GM18951 (cell line): ENCODE data around the gene ZNF787.

Experiments
- POLR2A ChIP-seq: IDR thresholded peaks from 4 replicates; pipeline ENCODE4 v1.6.1; 2011; ENCODE audit warnings: mild to moderate bottlenecking; ENCODE audit not compliant: insufficient read length, insufficient read depth; ENCODE audit errors: extremely low read depth
- in situ Hi-C: fragments of 300-500 bp; cut with MboI; formaldehyde crosslinking; loops from one replicate; pipeline ENCODE4 v1.12.0; 2022; ENCODE audit warnings: low sequenced_read_pairs, mixed read lengths, inconsistent platforms; ENCODE audit not compliant: unreplicated experiment

ZNF787 gene

GRCh38 chr19:56101746-56102535, 19.2 kb downstream of the ZNF787 start:
- in situ Hi-C loops = no loop called here
- no peak for TF ChIP-seq POLR2A

- no peak for TF ChIP-seq POLR2A
- in situ Hi-C loops = no loop called here
Measured at GRCh38 chr19:56101095-56101494, 20.0 kb downstream of the ZNF787 start.

GRCh38 chr19:56099638-56100539, 21.2 kb downstream of the ZNF787 start:
- in situ Hi-C loops = loop anchor here (25.0 kb wide), 1 partner anchor 212 kb away; the partner anchor contains the start of gene ZSCAN5A
- no peak for TF ChIP-seq POLR2A

- in situ Hi-C loops = loop anchor here (25.0 kb wide), 1 partner anchor 213 kb away; the partner anchor contains the start of gene ZSCAN5A
- no peak for TF ChIP-seq POLR2A
Measured at GRCh38 chr19:56098731-56099568, 22.1 kb downstream of the ZNF787 start.

GRCh38 chr19:56098237-56098636, 22.9 kb downstream of the ZNF787 start:
- in situ Hi-C loops = loop anchor here (25.0 kb wide), 1 partner anchor 214 kb away; the partner anchor contains the start of gene ZSCAN5A

- no peak for TF ChIP-seq POLR2A
- in situ Hi-C loops = loop anchor here (25.0 kb wide), 1 partner anchor 215 kb away; the partner anchor contains the start of gene ZSCAN5A
Measured at GRCh38 chr19:56097776-56098175, 23.3 kb downstream of the ZNF787 start.

GRCh38 chr19:56097306-56097705, 23.8 kb downstream of the ZNF787 start:
- TF ChIP-seq POLR2A = no peak
- in situ Hi-C loops = loop anchor here (25.0 kb wide), 1 partner anchor 215 kb away; the partner anchor contains the start of gene ZSCAN5A

GRCh38 chr19:56096665-56097064, 24.4 kb downstream of the ZNF787 start:
- in situ Hi-C loops = loop anchor here (25.0 kb wide), 1 partner anchor 216 kb away; the partner anchor contains the start of gene ZSCAN5A
- no peak for TF ChIP-seq POLR2A

GRCh38 chr19:56094449-56094848, 26.6 kb downstream of the ZNF787 start:
- in situ Hi-C loops = loop anchor here (25.0 kb wide), 1 partner anchor 218 kb away; the partner anchor contains the start of gene ZSCAN5A

GRCh38 chr19:56092685-56093631, 28.1 kb downstream of the ZNF787 start:
- in situ Hi-C loops = loop anchor here (25.0 kb wide), 1 partner anchor 219 kb away; the partner anchor contains the start of gene ZSCAN5A
- no peak for TF ChIP-seq POLR2A

More at GRCh38 chr19:56094449-56094848, 26.6 kb downstream of the ZNF787 start:
- no peak for TF ChIP-seq POLR2A
